Neural cell (in vitro differentiated cells): ENCODE results near the gene HLA-E. TPM values are rescaled to one million over a fixed set of nuclear protein-coding genes. Genes with fewer than 3 reads are reported as not detected.

Source experiments
- H2AFZ ChIP-seq: fragments of 200-600, 300-800 bp; sonication (generic), shearing (Covaris generic); 2 replicates; pipeline ENCODE4 v1.6.0; 2014; ENCODE audit warnings: low read depth, mild to moderate bottlenecking, antibody characterized with exemption, low read length, moderate library complexity
- H3F3A ChIP-seq: fragments of 200-600 bp; shearing (Covaris generic); 2 replicates; pipeline ENCODE4 v1.6.1; 2016; ENCODE audit warnings: mild to moderate bottlenecking, moderate library complexity, mixed read lengths, antibody characterized with exemption, low read length; ENCODE audit not compliant: insufficient read depth, poor library complexity, severe bottlenecking
- H3K27ac ChIP-seq: fragments of 200-600, 300-800 bp; sonication (generic), shearing (Covaris generic); 2 replicates; pipeline ENCODE4 v1.5.1; 2014; ENCODE audit warnings: mild to moderate bottlenecking, low read length, moderate library complexity
- H3K27me3 ChIP-seq: fragments of 300-800, 200-600 bp; sonication (generic), shearing (Covaris generic); 2 replicates; pipeline ENCODE4 v1.6.0; 2014; ENCODE audit warnings: mild to moderate bottlenecking, low read depth, low read length, moderate library complexity; ENCODE audit not compliant: insufficient read depth
- H3K36me3 ChIP-seq: fragments of 300-800, 200-600 bp; sonication (generic), shearing (Covaris generic); 2 replicates; pipeline ENCODE4 v1.5.1; 2014; ENCODE audit warnings: mild to moderate bottlenecking, antibody characterized with exemption, low read length, moderate library complexity; ENCODE audit not compliant: insufficient read depth
- H3K4me2 ChIP-seq: fragments of 300-800, 200-600 bp; sonication (generic), shearing (Covaris generic); 2 replicates; pipeline ENCODE4 v1.6.0; 2014; ENCODE audit warnings: mild to moderate bottlenecking, low read length
- H3K4me3 ChIP-seq: fragments of 300-800, 200-600 bp; sonication (generic), shearing (Covaris generic); 2 replicates; pipeline ENCODE4 v1.5.1; 2014; ENCODE audit warnings: mild to moderate bottlenecking, low read length, moderate library complexity
- H3K79me2 ChIP-seq: fragments of 200-600 bp; shearing (Covaris generic); replicated peaks from 2 replicates; pipeline ENCODE4 v1.6.0; 2014; ENCODE audit warnings: mild to moderate bottlenecking, low read length, moderate library complexity; ENCODE audit not compliant: insufficient read depth
- H3K9ac ChIP-seq: fragments of 300-800, 200-600 bp; sonication (generic), shearing (Covaris generic); 2 replicates; pipeline ENCODE4 v1.6.1; 2016; ENCODE audit warnings: mild to moderate bottlenecking, low read length, mixed read lengths
- H3K9me2 ChIP-seq: fragments of 200-600 bp; shearing (Covaris generic); 2 replicates; pipeline ENCODE4 v1.6.1; 2016; ENCODE audit warnings: mild to moderate bottlenecking, low read length, mixed read lengths; ENCODE audit not compliant: insufficient read depth
- H3K9me3 ChIP-seq: fragments of 200-600, 300-800 bp; sonication (generic), shearing (Covaris generic); 2 replicates; pipeline ENCODE4 v1.6.1; 2016; ENCODE audit warnings: mild to moderate bottlenecking, mixed run types, low read length, moderate library complexity, mixed read lengths
- H4K20me1 ChIP-seq: fragments of 200-600 bp; shearing (Covaris generic); 2 replicates; pipeline ENCODE4 v1.6.1; 2016; ENCODE audit warnings: mild to moderate bottlenecking, mixed run types; ENCODE audit not compliant: insufficient read depth
- EP300 ChIP-seq: fragments of 450-650 bp; conservative IDR thresholded peaks from 2 replicates; pipeline ENCODE4 v1.6.1; 2014; ENCODE audit warnings: antibody characterized with exemption, mild to moderate bottlenecking, moderate library complexity; ENCODE audit not compliant: poor library complexity, severe bottlenecking
- EZH2 ChIP-seq: fragments of 200-600, 300-800 bp; shearing (Covaris generic), sonication (generic); IDR thresholded peaks from 2 replicates; pipeline ENCODE4 v1.6.1; 2014; ENCODE audit warnings: antibody characterized with exemption, low read length, borderline replicate concordance, mild to moderate bottlenecking; ENCODE audit not compliant: insufficient read depth, poor library complexity, severe bottlenecking
- MXI1 ChIP-seq: fragments of 450-650 bp; conservative IDR thresholded peaks from 2 replicates; pipeline ENCODE4 v1.6.1; 2014; ENCODE audit warnings: antibody characterized with exemption, mild to moderate bottlenecking; ENCODE audit not compliant: poor library complexity, severe bottlenecking
- POLR2AphosphoS5 ChIP-seq: IDR thresholded peaks from 2 replicates; pipeline ENCODE4 v1.6.1; 2012
- RAD21 ChIP-seq: fragments of 450-650 bp; conservative IDR thresholded peaks from 2 replicates; pipeline ENCODE4 v1.6.1; 2014; ENCODE audit warnings: antibody characterized with exemption, mild to moderate bottlenecking, moderate library complexity
- SMC3 ChIP-seq: fragments of 450-650 bp; conservative IDR thresholded peaks from 2 replicates; pipeline ENCODE4 v1.6.1; 2014; ENCODE audit warnings: antibody characterized with exemption, mild to moderate bottlenecking, moderate library complexity; ENCODE audit not compliant: poor library complexity
- TAF1 ChIP-seq: IDR thresholded peaks from 2 replicates; pipeline ENCODE4 v1.6.1; 2012; ENCODE audit warnings: low read depth
- polyA plus RNA-seq: library from polyadenylated mRNA; depleted of rRNA; stranded (reverse); fragments of >200 nt; gene quantifications from 2 replicates; pipeline ENCODE4 v1.2.3, GENCODE V29; 2014
- TF ChIP-seq, protein P1 (sequence below): IDR thresholded peaks from 2 replicates; pipeline ENCODE4 v1.6.1; 2012; ENCODE audit warnings: borderline replicate concordance
- TF ChIP-seq, protein P2 (sequence below): fragments of 450-650 bp; IDR thresholded peaks from 2 replicates; pipeline ENCODE4 v1.5.1; 2014; ENCODE audit warnings: antibody characterized with exemption, mild to moderate bottlenecking, moderate library complexity; ENCODE audit not compliant: poor library complexity, severe bottlenecking

The HLA-E gene
- polyA plus RNA-seq, 1 donor from 2014 or later = 0.51 TPM

GRCh38 chr6:30511169-30511546 lies 21.8 kb downstream of the HLA-E start:
- Histone ChIP-seq H3K27me3 (no peaks in the 10 kb centered on the region), H3K36me3 (no peaks in the 10 kb centered on the region), H2AFZ (no peak overlapping the region), H3F3A (no peaks in the 10 kb centered on the region), H3K4me2 (no peak overlapping the region), H3K27ac (no peak overlapping the region), H3K9ac (no peak overlapping the region), H3K9me3 (no peaks in the 10 kb centered on the region), H4K20me1 (no peaks in the 10 kb centered on the region), H3K4me3 (no peak overlapping the region), H3K9me2 (no peaks in the 10 kb centered on the region), H3K79me2 (no peaks in the 10 kb centered on the region)
- TF ChIP-seq SMC3 (no peak), EZH2 (no peak), POLR2AphosphoS5 (no peak), EP300 (no peak), MXI1 (no peak), RAD21 (no peak), TAF1 (no peak)
- TF ChIP-seq, protein P1, sequence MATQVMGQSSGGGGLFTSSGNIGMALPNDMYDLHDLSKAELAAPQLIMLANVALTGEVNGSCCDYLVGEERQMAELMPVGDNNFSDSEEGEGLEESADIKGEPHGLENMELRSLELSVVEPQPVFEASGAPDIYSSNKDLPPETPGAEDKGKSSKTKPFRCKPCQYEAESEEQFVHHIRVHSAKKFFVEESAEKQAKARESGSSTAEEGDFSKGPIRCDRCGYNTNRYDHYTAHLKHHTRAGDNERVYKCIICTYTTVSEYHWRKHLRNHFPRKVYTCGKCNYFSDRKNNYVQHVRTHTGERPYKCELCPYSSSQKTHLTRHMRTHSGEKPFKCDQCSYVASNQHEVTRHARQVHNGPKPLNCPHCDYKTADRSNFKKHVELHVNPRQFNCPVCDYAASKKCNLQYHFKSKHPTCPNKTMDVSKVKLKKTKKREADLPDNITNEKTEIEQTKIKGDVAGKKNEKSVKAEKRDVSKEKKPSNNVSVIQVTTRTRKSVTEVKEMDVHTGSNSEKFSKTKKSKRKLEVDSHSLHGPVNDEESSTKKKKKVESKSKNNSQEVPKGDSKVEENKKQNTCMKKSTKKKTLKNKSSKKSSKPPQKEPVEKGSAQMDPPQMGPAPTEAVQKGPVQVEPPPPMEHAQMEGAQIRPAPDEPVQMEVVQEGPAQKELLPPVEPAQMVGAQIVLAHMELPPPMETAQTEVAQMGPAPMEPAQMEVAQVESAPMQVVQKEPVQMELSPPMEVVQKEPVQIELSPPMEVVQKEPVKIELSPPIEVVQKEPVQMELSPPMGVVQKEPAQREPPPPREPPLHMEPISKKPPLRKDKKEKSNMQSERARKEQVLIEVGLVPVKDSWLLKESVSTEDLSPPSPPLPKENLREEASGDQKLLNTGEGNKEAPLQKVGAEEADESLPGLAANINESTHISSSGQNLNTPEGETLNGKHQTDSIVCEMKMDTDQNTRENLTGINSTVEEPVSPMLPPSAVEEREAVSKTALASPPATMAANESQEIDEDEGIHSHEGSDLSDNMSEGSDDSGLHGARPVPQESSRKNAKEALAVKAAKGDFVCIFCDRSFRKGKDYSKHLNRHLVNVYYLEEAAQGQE = no peak
- TF ChIP-seq, protein P2, sequence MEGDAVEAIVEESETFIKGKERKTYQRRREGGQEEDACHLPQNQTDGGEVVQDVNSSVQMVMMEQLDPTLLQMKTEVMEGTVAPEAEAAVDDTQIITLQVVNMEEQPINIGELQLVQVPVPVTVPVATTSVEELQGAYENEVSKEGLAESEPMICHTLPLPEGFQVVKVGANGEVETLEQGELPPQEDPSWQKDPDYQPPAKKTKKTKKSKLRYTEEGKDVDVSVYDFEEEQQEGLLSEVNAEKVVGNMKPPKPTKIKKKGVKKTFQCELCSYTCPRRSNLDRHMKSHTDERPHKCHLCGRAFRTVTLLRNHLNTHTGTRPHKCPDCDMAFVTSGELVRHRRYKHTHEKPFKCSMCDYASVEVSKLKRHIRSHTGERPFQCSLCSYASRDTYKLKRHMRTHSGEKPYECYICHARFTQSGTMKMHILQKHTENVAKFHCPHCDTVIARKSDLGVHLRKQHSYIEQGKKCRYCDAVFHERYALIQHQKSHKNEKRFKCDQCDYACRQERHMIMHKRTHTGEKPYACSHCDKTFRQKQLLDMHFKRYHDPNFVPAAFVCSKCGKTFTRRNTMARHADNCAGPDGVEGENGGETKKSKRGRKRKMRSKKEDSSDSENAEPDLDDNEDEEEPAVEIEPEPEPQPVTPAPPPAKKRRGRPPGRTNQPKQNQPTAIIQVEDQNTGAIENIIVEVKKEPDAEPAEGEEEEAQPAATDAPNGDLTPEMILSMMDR = no peak

DNA sequence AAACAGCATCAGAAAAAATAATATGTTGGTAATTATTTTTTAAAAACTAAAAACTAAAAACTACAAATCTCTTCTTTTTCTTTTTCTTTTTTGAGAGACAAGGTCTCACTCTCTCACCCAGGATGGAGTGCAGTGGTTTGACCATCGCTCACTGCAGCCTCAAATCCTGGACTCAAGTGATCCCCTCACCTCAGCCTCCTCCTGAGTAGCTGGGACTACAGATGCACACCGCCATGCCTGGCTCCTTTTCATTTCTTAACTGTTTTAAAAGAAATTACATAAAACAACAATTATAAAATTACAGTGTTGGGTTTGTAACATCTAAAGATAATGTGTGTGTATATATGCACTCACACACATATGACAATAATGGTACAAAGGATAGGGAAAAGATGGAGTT lies 24.1 kb downstream of the HLA-E start:
- no peaks in the 10 kb centered on the region for H3K27me3 ChIP-seq
- H3K9me3 ChIP-seq = no peaks in the 10 kb centered on the region
- no peak for TF ChIP-seq RAD21
- no peak for TF ChIP-seq SMC3
- TF ChIP-seq POLR2AphosphoS5 = no peak
- TF ChIP-seq EP300 = no peak
- no peak for TF ChIP-seq EZH2
- TF ChIP-seq MXI1 = no peak
- TF ChIP-seq TAF1 = no peak
- TF ChIP-seq, protein P1 = no peak
- TF ChIP-seq, protein P2 = no peak
- H2AFZ ChIP-seq = no peak overlapping the region
- H4K20me1 ChIP-seq = no peaks in the 10 kb centered on the region
- no peaks in the 10 kb centered on the region for H3K36me3 ChIP-seq
- H3K9me2 ChIP-seq = no peaks in the 10 kb centered on the region
- no peak overlapping the region for H3K27ac ChIP-seq
- no peak overlapping the region for H3K4me3 ChIP-seq
- H3K79me2 ChIP-seq = no peaks in the 10 kb centered on the region
- no peak overlapping the region for H3K9ac ChIP-seq
- H3F3A ChIP-seq = no peaks in the 10 kb centered on the region
- H3K4me2 ChIP-seq = no peak overlapping the region
